Activated CD4-positive, alpha-beta memory T cell treated with anti-CD3 and anti-CD28 coated beads for 36 hours (primary cell): Measurements from ENCODE around the gene ANAPC5. TPM values are rescaled to one million over a fixed set of nuclear protein-coding genes. Genes with fewer than 3 reads are reported as not detected.
"Not testable (repeated sequence)": the region's sequence is repeated elsewhere in the genome, so short reads cannot be mapped to it uniquely, and the experiment has no call there.

Source experiments
- CTCF ChIA-PET: fragments of 350-600 bp; sonication (Branson Sonifier 250); formaldehyde crosslinking; loops from one replicate; lab custom pipeline; 2021; ENCODE audit warnings: antibody characterized with exemption, inconsistent platforms; lab: Charles Lee
- POLR2A ChIA-PET: fragments of 350-600 bp; sonication (Branson Sonifier 250); formaldehyde crosslinking; loops from one replicate; lab custom pipeline; 2021; ENCODE audit warnings: antibody characterized with exemption; lab: Charles Lee
- DNase-seq: peaks from one replicate; pipeline ENCODE4 v3.0.0-alpha.2; 2020
- H3K27ac Mint-ChIP-seq: one replicate; pipeline ENCODE4 v1.8.0; 2021; ENCODE audit warnings: mixed read lengths
- H3K27me3 Mint-ChIP-seq: one replicate; pipeline ENCODE4 v1.8.0; 2021; ENCODE audit warnings: mixed read lengths
- H3K36me3 Mint-ChIP-seq: one replicate; pipeline ENCODE4 v1.8.0; 2021; ENCODE audit warnings: mixed read lengths
- H3K4me1 Mint-ChIP-seq: one replicate; pipeline ENCODE4 v1.8.0; 2021; ENCODE audit warnings: low read depth, mixed read lengths
- H3K4me3 Mint-ChIP-seq: one replicate; pipeline ENCODE4 v1.8.0; 2021; ENCODE audit warnings: mild to moderate bottlenecking, mixed read lengths
- H3K9me3 Mint-ChIP-seq: one replicate; pipeline ENCODE4 v1.8.0; 2021; ENCODE audit warnings: mixed read lengths
- intact Hi-C: fragments of 100-400 bp; cut with micrococcal nuclease; formaldehyde crosslinking; loops from one replicate; pipeline ENCODE4 v1.15.1; 2023
- total RNA-seq, 2 experiments: library from RNA; stranded (reverse); gene quantifications; one replicate each; pipeline ENCODE4 v1.2.3, GENCODE V29; 2021

The ANAPC5 gene
- total RNA-seq, 2 experiments from 2014 or later = 112 to 120 TPM

GRCh38 chr12:121388421-121388981 lies 36.3 kb upstream of the ANAPC5 start:
- Mint-ChIP-seq H3K9me3 (no peaks in the 10 kb centered on the region), H3K4me3 (no peak overlapping the region), H3K27ac (no peak overlapping the region), H3K4me1 (peaks cover 14% of the 10 kb centered on the region), H3K36me3 (no peaks in the 10 kb centered on the region), H3K27me3 (peaks cover 2% of the 10 kb centered on the region)
- intact Hi-C loops = no loop called here
- ChIA-PET CTCF (no interaction called here), POLR2A (interaction anchor here (0.9 kb wide), 1 partner anchor 13 kb away, joined by 3 read pairs; no protein-coding TSS in a partner anchor)
- DNase-seq = peak; percentile 16

- H3K9me3 Mint-ChIP-seq, intact Hi-C loops, H3K27ac Mint-ChIP-seq, H3K27me3 Mint-ChIP-seq, H3K36me3 Mint-ChIP-seq, H3K4me3 Mint-ChIP-seq, H3K4me1 Mint-ChIP-seq, POLR2A ChIA-PET, DNase-seq: not testable (repeated sequence)
- CTCF ChIA-PET = interaction anchor here (0.6 to 1.8 kb wide), 3 partner anchors 45 to 58 kb away, joined by 4 to 11 read pairs (median 7); no protein-coding TSS in a partner anchor
Observed at GRCh38 chr12:121384891-121385290, 32.7 kb upstream of the ANAPC5 start.

DNA sequence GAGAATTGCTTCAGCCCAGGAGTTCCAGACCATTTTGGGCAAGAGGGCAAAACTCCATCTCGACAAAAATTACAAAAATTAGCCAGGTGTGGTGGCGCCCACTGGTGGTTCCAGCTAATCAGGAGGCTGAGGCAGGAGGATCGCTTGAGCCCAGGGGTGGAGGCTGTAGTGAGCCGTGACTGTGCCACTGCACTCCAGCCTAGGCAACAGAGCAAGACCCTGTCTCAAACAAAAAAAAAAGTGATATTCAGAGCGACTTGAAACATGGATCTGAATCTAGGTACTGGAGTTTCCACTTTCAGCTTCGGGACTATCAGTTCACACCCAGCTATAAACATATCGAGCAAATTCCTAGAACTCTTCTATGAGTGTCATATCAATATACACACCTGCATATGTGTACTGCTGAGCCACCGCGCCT lies 31.4 kb upstream of the ANAPC5 start:
- no peak for DNase-seq
- Mint-ChIP-seq H3K36me3 (no peaks in the 10 kb centered on the region), H3K27me3 (peaks cover 4% of the 10 kb centered on the region), H3K9me3 (no peaks in the 10 kb centered on the region), H3K4me1 (peaks cover 3% of the 10 kb centered on the region), H3K4me3 (no peak overlapping the region), H3K27ac (no peak overlapping the region)
- ChIA-PET POLR2A (interaction anchor here (0.6 kb wide), 1 partner anchor 86 kb away, joined by 3 read pairs; no protein-coding TSS in a partner anchor), CTCF (interaction anchor here (0.6 to 1.8 kb wide), 4 partner anchors 49 to 1263 kb away, joined by 3 to 11 read pairs (median 6); no protein-coding TSS in a partner anchor)
- intact Hi-C loops = no loop called here

DNA sequence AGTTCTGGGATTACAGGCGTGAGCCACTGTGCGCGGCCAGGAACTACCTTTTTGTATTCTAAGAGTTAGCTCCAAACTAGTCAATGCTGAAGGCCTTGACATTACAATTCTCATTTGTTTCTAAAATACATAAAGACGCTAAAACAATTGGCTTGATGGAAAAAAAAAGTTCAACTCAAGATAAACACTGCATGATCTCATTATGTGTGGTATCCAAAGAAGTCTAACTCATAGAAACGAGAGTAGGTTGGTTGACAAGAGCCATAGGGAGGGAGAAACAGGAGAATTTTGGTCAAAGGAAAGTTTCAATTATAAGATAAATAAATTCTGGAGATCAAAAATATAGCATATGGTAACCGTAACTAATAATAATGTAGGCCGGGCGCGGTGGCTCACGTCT lies 27.7 kb upstream of the ANAPC5 start:
- H3K36me3 Mint-ChIP-seq = no peaks in the 10 kb centered on the region
- peaks cover 2% of the 10 kb centered on the region for H3K27me3 Mint-ChIP-seq
- ChIA-PET CTCF (no interaction called here), POLR2A (no interaction called here)
- no peaks in the 10 kb centered on the region for H3K9me3 Mint-ChIP-seq
- no peaks in the 10 kb centered on the region for H3K4me1 Mint-ChIP-seq
- H3K4me3 Mint-ChIP-seq = no peak overlapping the region
- no peak overlapping the region for H3K27ac Mint-ChIP-seq
- intact Hi-C loops = no loop called here
- no peak for DNase-seq

DNA sequence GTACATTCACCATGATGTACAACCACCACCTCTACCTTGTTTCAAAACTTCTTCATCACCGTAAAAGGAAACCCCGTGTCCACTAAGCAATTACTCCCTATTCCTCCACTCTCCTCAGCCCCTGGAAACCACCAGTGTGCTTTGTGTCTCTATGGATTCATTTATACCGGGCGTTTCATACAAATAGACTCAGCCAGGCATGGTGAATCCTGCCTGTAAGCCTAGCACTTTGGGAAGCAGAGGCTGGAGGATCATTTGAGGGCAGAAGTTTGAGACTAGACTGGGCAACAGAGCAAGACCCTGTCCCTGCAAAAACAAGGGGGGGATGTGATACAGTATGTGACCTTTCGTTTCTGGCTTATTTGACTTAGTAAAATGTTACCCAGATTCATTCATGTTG lies 26.5 kb upstream of the ANAPC5 start:
- no peak for DNase-seq
- peaks cover 2% of the 10 kb centered on the region for H3K27me3 Mint-ChIP-seq
- no peaks in the 10 kb centered on the region for H3K4me1 Mint-ChIP-seq
- POLR2A ChIA-PET = no interaction called here
- H3K9me3 Mint-ChIP-seq = no peaks in the 10 kb centered on the region
- H3K36me3 Mint-ChIP-seq = no peaks in the 10 kb centered on the region
- CTCF ChIA-PET = no interaction called here
- intact Hi-C loops = no loop called here
- no peak overlapping the region for H3K4me3 Mint-ChIP-seq
- no peak overlapping the region for H3K27ac Mint-ChIP-seq

GRCh38 chr12:121376754-121377697 lies 24.8 kb upstream of the ANAPC5 start:
- no peak for DNase-seq

DNA sequence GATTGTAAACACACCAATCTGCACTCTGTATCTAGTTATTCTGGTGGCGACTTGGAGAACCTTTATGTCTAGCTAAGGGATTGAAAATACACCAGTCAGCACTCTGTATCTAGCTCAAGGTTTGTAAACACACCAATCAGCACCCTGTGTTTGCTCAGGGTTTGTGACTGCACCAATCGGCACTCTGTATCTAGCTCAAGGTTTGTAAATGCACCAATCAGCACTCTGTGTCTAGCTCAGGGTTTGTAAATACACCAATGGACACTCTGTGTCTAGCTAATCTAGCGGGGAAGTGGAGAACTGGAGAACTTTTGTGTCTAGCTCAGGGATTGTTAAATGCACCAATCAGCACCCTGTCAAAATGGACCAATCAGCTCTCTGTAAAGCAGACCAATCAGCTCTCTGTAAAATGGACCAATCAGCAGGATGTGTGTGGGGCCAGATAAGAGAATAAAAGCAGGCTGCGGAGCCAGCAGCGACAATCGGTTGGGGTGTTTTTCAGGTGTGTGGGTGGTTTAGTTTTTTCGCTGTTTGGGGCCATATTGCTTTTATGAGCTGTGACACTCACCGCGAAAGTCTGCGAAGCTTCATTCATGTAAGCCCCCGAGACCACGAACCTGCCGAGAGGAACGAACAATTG lies 22.9 kb upstream of the ANAPC5 start:
- not testable (repeated sequence) for H3K27ac Mint-ChIP-seq, H3K27me3 Mint-ChIP-seq
- CTCF ChIA-PET = interaction anchor here (0.6 to 1.3 kb wide), 2 partner anchors 26 to 68 kb away, joined by 3 to 4 read pairs; no protein-coding TSS in a partner anchor

More at GRCh38 chr12:121376754-121377697, 24.8 kb upstream of the ANAPC5 start:
- ChIA-PET CTCF (no interaction called here), POLR2A (no interaction called here)
- Mint-ChIP-seq H3K4me3 (no peak overlapping the region), H3K36me3 (no peaks in the 10 kb centered on the region), H3K9me3 (no peaks in the 10 kb centered on the region), H3K4me1 (no peaks in the 10 kb centered on the region), H3K27ac (no peak overlapping the region), H3K27me3 (peaks cover 2% of the 10 kb centered on the region)
- intact Hi-C loops = no loop called here

GRCh38 chr12:121374336-121374735 lies 22.1 kb upstream of the ANAPC5 start:
- CTCF ChIA-PET, H3K4me1 Mint-ChIP-seq: not testable (repeated sequence)

More for the DNA sequence above, 22.9 kb upstream of the ANAPC5 start:
- H3K4me3 Mint-ChIP-seq, DNase-seq, intact Hi-C loops, H3K4me1 Mint-ChIP-seq, H3K36me3 Mint-ChIP-seq, H3K9me3 Mint-ChIP-seq, POLR2A ChIA-PET: not testable (repeated sequence)

GRCh38 chr12:121373755-121374154 lies 21.5 kb upstream of the ANAPC5 start:
- Mint-ChIP-seq H3K4me1 (no peaks in the 10 kb centered on the region), H3K27ac (no peak overlapping the region), H3K9me3 (no peaks in the 10 kb centered on the region), H3K36me3 (no peaks in the 10 kb centered on the region), H3K27me3 (peaks cover 2% of the 10 kb centered on the region), H3K4me3 (no peak overlapping the region)
- no peak for DNase-seq
- intact Hi-C loops = no loop called here
- CTCF ChIA-PET = no interaction called here
- POLR2A ChIA-PET = no interaction called here

More at GRCh38 chr12:121374336-121374735, 22.1 kb upstream of the ANAPC5 start:
- H3K27ac Mint-ChIP-seq, H3K4me3 Mint-ChIP-seq, H3K27me3 Mint-ChIP-seq, DNase-seq, H3K36me3 Mint-ChIP-seq, intact Hi-C loops, H3K9me3 Mint-ChIP-seq, POLR2A ChIA-PET: not testable (repeated sequence)

DNA sequence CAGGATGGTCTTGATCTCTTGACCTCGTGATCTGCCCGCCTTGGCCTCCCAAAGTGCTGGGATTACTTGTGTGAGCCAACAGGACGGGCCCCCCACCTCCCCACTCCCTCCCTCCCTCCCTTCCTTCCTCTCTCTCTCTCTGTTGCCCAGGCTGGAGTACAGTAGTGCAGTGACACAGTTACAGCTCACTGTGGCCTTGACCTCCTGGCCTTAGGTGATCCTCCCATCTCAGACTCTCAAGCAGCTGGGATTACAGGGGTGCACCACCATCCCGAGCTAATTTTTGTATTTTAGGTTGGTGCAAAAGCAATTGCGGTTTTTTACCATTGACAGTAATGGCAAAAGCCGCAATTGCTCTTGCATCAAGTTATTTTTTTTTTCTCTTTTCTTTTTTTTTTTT lies 19.2 kb upstream of the ANAPC5 start:
- intact Hi-C loops = no loop called here
- POLR2A ChIA-PET = no interaction called here
- Mint-ChIP-seq H3K27me3 (no peaks in the 10 kb centered on the region), H3K36me3 (no peaks in the 10 kb centered on the region), H3K27ac (no peak overlapping the region), H3K4me1 (no peaks in the 10 kb centered on the region), H3K4me3 (no peak overlapping the region), H3K9me3 (no peaks in the 10 kb centered on the region)
- DNase-seq = no peak
- CTCF ChIA-PET = no interaction called here

- POLR2A ChIA-PET = no interaction called here
- Mint-ChIP-seq H3K27ac (no peak overlapping the region), H3K9me3 (no peaks in the 10 kb centered on the region), H3K4me3 (no peak overlapping the region), H3K27me3 (peaks cover 13% of the 10 kb centered on the region), H3K4me1 (no peaks in the 10 kb centered on the region), H3K36me3 (no peaks in the 10 kb centered on the region)
- no peak for DNase-seq
- intact Hi-C loops = no loop called here
- CTCF ChIA-PET = interaction anchor here (0.9 kb wide), 1 partner anchor 77 kb away, joined by 3 read pairs; no protein-coding TSS in a partner anchor
Observed at GRCh38 chr12:121366063-121366459, 13.8 kb upstream of the ANAPC5 start.
